Lung (tissue), 12 donors: ENCODE results near the gene KIF22. TPM values are rescaled to one million over a fixed set of nuclear protein-coding genes. Genes with fewer than 3 reads are reported as not detected.

ENCODE experiments used
- ATAC-seq: fragments of 200-7000 bp; cut with Tn5 transposase; one replicate; pipeline ENCODE4 v1.9.1; 2020; ENCODE audit warnings: moderate number of reproducible peaks; ENCODE audit not compliant: insufficient read depth, low FRiP score
- DNase-seq, 3 donors: peaks; one replicate each; pipeline ENCODE4 v3.0.0-alpha.2; 2013 to 2017
- H3K27ac ChIP-seq, 2 donors: one replicate each; pipeline ENCODE4 v1.5.1; 2013; ENCODE audit warnings: mild to moderate bottlenecking in 2 of 2, moderate library complexity in 2 of 2, control low read depth in 1 of 2, inconsistent platforms in 1 of 2, low read depth in 1 of 2, low read length in 1 of 2
- H3K27me3 ChIP-seq, 3 donors: one replicate each; pipeline ENCODE4 v1.5.1; 2013; ENCODE audit warnings: low read length in 2 of 3; ENCODE audit not compliant: control insufficient read depth in 3 of 3, insufficient read depth in 3 of 3
- H3K36me3 ChIP-seq, 4 donors: one replicate each; pipeline ENCODE4 v1.5.1; 2013; ENCODE audit warnings: low read length in 4 of 4, mild to moderate bottlenecking in 1 of 4, moderate library complexity in 1 of 4; ENCODE audit not compliant: control insufficient read depth in 4 of 4, insufficient read depth in 4 of 4
- H3K4me1 ChIP-seq, 5 donors: one replicate each; pipeline ENCODE4 v1.5.1; 2013; ENCODE audit warnings: low read length in 5 of 5, mild to moderate bottlenecking in 2 of 5, moderate library complexity in 1 of 5; ENCODE audit not compliant: control insufficient read depth in 5 of 5, insufficient read depth in 5 of 5
- H3K4me3 ChIP-seq: one replicate; pipeline ENCODE4 v1.5.1; 2013; ENCODE audit warnings: mild to moderate bottlenecking, control low read depth, moderate library complexity
- H3K9ac ChIP-seq, 2 donors: one replicate each; pipeline ENCODE4 v1.5.1; 2013; ENCODE audit warnings: low read length in 2 of 2, control low read depth in 1 of 2; ENCODE audit not compliant: insufficient read depth in 1 of 2
- H3K9me3 ChIP-seq, 4 donors: one replicate each; pipeline ENCODE4 v1.5.1; 2013; ENCODE audit warnings: low read length in 3 of 4, mild to moderate bottlenecking in 1 of 4, moderate library complexity in 1 of 4; ENCODE audit not compliant: control insufficient read depth in 4 of 4, insufficient read depth in 3 of 4
- WGBS, 2 donors: extraction: QIAGEN DNeasy Blood & Tissue Kit; methylation state at CpG; one replicate each; pipeline ENCODE4 v1.1.7; 2013; 5-methylcytosine and 5-hydroxymethylcytosine counted together
- polyA plus RNA-seq, 2 donors: library from polyadenylated mRNA; stranded (reverse); fragments of 200-250 nt; gene quantifications; one replicate each; pipeline ENCODE4 v1.2.1, GENCODE V29; 2013
- total RNA-seq, 2 donors: library from RNA; depleted of rRNA in 1 of 2; stranded (reverse); fragments of >200 nt in 1 of 2; gene quantifications; one replicate each; pipeline ENCODE4 v1.2.1, GENCODE V29; 2014 to 2021
- TF ChIP-seq, protein P1 (sequence below): IDR thresholded peaks from 2 replicates; pipeline ENCODE4 v1.5.1; 2012; ENCODE audit warnings: mild to moderate bottlenecking; ENCODE audit errors: control extremely low read depth, extremely low read depth
- donor health status: control.
- donor health status: control.
- donor health status: Bipolar disorder and iron deficiency.
- donor health status: healthy.
- donor health status: DM: yes; HTN: yes; CAD: no.

The KIF22 gene
- total and polyA plus RNA-seq, 4 donors = 22.1 to 84.9 (median 25.9) TPM

DNA sequence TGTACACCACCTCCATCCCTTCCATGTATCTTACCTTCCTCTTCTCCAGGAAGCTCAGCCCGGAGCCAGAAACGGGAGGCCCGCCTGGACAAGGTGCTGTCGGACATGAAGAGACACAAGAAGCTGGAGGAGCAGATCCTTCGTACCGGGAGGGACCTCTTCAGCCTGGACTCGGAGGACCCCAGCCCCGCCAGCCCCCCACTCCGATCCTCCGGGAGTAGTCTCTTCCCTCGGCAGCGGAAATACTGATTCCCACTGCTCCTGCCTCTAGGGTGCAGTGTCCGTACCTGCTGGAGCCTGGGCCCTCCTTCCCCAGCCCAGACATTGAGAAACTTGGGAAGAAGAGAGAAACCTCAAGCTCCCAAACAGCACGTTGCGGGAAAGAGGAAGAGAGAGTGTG, 29.0 kb downstream of the KIF22 start:
- Histone ChIP-seq H3K9me3 (no peaks in the 10 kb centered on the region), H3K27ac (peak overlapping the region in 1 of 2 donors; percentile 20), H3K36me3 (peaks cover 0 to 16% (median 9%) of the 10 kb centered on the region in 4 donors), H3K4me1 (peaks cover 0 to 45% (median 20%) of the 10 kb centered on the region in 5 donors), H3K9ac (peak overlapping the region in 1 of 2 donors; percentile 5), H3K27me3 (no peaks in the 10 kb centered on the region), H3K4me3 (no peak overlapping the region)
- ATAC-seq (no peak), DNase-seq (no peak)
- WGBS, 2 donors = 71 to 80% methylated on average over 15 of the region's 15 CpGs
- TF ChIP-seq, protein P1, sequence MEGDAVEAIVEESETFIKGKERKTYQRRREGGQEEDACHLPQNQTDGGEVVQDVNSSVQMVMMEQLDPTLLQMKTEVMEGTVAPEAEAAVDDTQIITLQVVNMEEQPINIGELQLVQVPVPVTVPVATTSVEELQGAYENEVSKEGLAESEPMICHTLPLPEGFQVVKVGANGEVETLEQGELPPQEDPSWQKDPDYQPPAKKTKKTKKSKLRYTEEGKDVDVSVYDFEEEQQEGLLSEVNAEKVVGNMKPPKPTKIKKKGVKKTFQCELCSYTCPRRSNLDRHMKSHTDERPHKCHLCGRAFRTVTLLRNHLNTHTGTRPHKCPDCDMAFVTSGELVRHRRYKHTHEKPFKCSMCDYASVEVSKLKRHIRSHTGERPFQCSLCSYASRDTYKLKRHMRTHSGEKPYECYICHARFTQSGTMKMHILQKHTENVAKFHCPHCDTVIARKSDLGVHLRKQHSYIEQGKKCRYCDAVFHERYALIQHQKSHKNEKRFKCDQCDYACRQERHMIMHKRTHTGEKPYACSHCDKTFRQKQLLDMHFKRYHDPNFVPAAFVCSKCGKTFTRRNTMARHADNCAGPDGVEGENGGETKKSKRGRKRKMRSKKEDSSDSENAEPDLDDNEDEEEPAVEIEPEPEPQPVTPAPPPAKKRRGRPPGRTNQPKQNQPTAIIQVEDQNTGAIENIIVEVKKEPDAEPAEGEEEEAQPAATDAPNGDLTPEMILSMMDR = no peak

DNA sequence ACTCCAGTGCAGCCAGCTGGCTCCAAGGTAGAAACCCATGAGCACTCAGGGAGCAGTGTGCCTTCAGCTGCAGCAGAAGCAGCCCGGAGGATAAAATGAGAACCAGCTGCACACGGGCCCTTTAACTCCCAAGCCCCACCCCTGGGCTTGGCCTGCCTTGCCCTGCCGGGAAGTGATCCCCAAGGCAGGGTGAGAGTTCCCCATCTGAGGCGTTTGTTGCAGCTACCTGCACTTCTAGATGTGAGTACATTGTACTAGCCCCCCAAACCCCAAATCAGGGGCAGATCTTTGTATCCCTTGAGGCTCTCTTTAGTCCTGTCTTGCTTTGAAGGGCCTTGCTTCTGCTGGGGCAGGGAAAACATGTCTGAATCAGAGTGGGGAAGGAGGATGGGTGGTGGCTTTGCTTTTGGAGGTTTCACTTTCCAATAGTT, 29.7 kb downstream of the KIF22 start, which contains the start of gene MVP:
TSS of gene MVP (plus strand) at position 192 of the 431 bp plus-strand sequence. CDS start 10,088 bp downstream, outside the sequence.
- Histone ChIP-seq H3K4me3 (peak within 1 kb of the TSS; percentile 80), H3K9ac (peak within 1 kb of the TSS in 1 of 2 donors; percentile 67), H3K36me3 (peaks cover 0 to 16% (median 9%) of the 10 kb centered on the region in 4 donors), H3K9me3 (no peaks in the 10 kb centered on the region), H3K27me3 (no peaks in the 10 kb centered on the region), H3K4me1 (peaks cover 5 to 42% (median 18%) of the 10 kb centered on the region in 5 donors), H3K27ac (peak within 1 kb of the TSS; percentile 66 to 81)
- 0% methylated on average over 4 of the region's 4 CpGs for WGBS, 2 donors
- ATAC-seq (no peak), DNase-seq (peak in 1 of 3 donors; percentile 50)
- TF ChIP-seq, protein P1 = no peak

DNA sequence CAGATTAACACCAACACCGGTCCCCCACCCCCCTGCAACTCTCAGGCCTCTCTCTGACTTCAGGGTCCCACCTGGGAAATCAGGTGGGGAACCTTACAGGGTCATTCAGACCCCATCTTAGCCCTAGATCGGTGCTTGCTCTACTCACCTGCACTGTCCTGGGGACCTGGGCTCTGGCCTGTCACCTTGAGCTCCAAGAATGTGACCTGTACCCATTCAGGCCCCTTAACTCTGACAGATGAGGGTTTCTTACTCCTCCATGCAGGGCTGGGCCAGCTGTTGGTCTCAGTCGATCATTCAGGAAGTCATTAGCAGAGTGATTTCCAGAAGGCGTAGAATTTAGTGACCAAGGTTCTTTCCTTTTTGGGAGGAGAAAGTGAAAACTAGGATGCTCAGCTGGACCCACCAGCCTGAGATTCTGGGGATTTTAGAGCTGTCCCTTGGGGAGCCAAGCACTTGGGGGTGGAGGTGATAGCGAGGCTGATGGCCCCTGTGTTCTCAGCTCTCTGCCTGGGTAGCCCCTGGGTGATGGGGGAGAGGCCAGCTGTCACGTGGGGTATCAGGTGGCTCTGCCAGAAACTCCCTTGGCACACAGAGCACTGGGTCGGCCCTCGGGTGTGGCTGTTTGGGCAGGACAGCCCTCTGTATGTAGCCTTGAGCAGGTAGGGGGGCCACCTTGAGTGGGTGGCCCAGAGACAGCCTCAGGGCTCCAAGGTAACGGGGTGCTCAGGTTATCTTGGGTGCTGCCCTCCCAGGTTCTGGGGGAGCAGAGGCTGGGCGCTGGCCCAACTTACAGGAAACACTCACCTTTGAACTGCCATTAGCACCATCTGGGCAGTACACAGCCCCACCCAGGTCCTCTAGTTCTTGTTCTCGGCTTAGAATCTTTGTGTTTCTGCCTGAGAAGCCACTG, 30.4 kb downstream of the KIF22 start:
- Histone ChIP-seq H3K9ac (peak overlapping the region in 1 of 2 donors; percentile 67), H3K4me3 (peak overlapping the region; percentile 80), H3K27me3 (no peaks in the 10 kb centered on the region), H3K36me3 (peaks cover 0 to 16% (median 11%) of the 10 kb centered on the region in 4 donors), H3K27ac (peak overlapping the region; percentile 66 to 81), H3K4me1 (peaks cover 5 to 40% (median 19%) of the 10 kb centered on the region in 5 donors), H3K9me3 (no peaks in the 10 kb centered on the region)
- DNase-seq (no peak), ATAC-seq (peak; percentile 31)
- 18 to 39% methylated on average over 11 of the region's 11 CpGs for WGBS, 2 donors
- TF ChIP-seq, protein P1 = no peak
